GM21737 (cell line): Measurements from ENCODE around the gene PTF1A.

Experiments used
- ATAC-seq: cut with Tn5 transposase; IDR thresholded peaks from one replicate; pipeline ENCODE4 v1.9.1; 2021; ENCODE audit warnings: mild to moderate bottlenecking, moderate library complexity; ENCODE audit not compliant: unreplicated experiment

Gene PTF1A

GRCh38 chr10:23191764-23192711 lies at the start of gene PTF1A:
Gene PTF1A, plus strand, starts transcription at chr10:23192312. Its CDS starts 219 bp downstream, at chr10:23192531.
- no peak for ATAC-seq

- ATAC-seq = no peak
Observed at GRCh38 chr10:23146258-23146657, 45.9 kb upstream of the PTF1A start.

GRCh38 chr10:23147035-23147434 lies 45.1 kb upstream of the PTF1A start:
- ATAC-seq = no peak

GRCh38 chr10:23148214-23148613 lies 43.9 kb upstream of the PTF1A start:
- ATAC-seq = no peak

- ATAC-seq = no peak
Observed at GRCh38 chr10:23150091-23150490, 42.0 kb upstream of the PTF1A start.

GRCh38 chr10:23150610-23151009 lies 41.5 kb upstream of the PTF1A start:
- ATAC-seq = no peak

- no peak for ATAC-seq
Observed at GRCh38 chr10:23151071-23151470, 41.0 kb upstream of the PTF1A start.

GRCh38 chr10:23155169-23155568 lies 36.9 kb upstream of the PTF1A start:
- no peak for ATAC-seq

- no peak for ATAC-seq
Observed at GRCh38 chr10:23156447-23157150, 35.5 kb upstream of the PTF1A start.

GRCh38 chr10:23157239-23157681 lies 34.9 kb upstream of the PTF1A start:
- ATAC-seq = peak; percentile 66

GRCh38 chr10:23157691-23158369 lies 34.3 kb upstream of the PTF1A start:
- no peak for ATAC-seq

GRCh38 chr10:23158370-23158769 lies 33.7 kb upstream of the PTF1A start:
- no peak for ATAC-seq

- ATAC-seq = no peak
Observed at GRCh38 chr10:23171232-23171876, 20.8 kb upstream of the PTF1A start.

- no peak for ATAC-seq
Observed at GRCh38 chr10:23172429-23173213, 19.5 kb upstream of the PTF1A start.

GRCh38 chr10:23173214-23174073 lies 18.7 kb upstream of the PTF1A start:
- no peak for ATAC-seq

- ATAC-seq = no peak
Observed at GRCh38 chr10:23174074-23174976, 17.8 kb upstream of the PTF1A start.

- ATAC-seq = no peak
Observed at GRCh38 chr10:23174977-23175512, 17.1 kb upstream of the PTF1A start.

GRCh38 chr10:23186178-23186577 lies 5.9 kb upstream of the PTF1A start:
- no peak for ATAC-seq
